ENCODE measurements around the gene SLC25A47.

Gene SLC25A47, protein sequence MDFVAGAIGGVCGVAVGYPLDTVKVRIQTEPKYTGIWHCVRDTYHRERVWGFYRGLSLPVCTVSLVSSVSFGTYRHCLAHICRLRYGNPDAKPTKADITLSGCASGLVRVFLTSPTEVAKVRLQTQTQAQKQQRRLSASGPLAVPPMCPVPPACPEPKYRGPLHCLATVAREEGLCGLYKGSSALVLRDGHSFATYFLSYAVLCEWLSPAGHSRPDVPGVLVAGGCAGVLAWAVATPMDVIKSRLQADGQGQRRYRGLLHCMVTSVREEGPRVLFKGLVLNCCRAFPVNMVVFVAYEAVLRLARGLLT

DNA sequence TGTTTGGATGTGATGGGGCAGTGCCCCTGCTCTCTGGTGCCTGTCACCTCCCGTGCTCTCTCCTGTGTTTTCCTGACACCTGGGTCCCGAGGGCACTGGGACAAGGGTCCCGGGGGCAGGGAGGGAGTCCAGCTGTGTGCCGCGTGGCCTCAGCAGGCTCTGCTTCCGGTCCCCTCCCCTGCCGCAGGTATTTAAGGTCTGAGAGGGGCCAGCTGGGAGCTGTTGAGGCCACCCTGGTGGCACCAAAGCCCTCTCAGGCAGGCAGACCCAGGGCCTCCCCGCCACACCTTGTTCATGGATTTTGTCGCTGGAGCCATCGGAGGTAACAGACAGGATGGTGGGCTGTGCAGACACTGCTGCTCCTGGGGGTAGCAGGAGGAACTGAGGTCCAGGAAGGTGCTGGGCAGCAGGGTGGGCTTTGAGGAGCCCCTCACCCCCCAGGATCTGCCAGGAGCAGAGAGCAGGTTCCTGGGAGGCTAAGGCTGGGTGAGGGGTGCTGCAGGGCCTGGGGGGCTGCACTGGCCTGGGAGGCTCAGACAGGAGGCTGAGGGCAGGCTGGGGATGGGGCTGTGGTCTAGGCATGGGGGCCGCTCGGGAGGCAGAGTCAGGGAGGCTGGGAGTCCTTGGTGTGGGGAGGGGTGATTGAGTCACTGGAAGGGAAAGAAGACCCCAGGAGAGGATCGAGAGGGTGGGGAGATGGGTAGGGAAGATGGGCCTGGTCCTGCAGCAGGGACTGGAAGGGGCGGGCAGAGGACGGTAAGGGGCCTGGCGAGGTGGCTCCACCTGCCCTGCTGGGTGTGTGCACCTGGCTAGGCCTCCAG lies at the start of gene SLC25A47:
TSS of gene SLC25A47 (plus strand) at position 219 of the 821 bp plus-strand sequence. CDS start at position 295, 76 bp downstream.
- peak within 1 kb of the TSS in 1 of 11 experiments; percentile 24; a peak in 2 of 22 replicates for H3K9ac ChIP-seq

DNA sequence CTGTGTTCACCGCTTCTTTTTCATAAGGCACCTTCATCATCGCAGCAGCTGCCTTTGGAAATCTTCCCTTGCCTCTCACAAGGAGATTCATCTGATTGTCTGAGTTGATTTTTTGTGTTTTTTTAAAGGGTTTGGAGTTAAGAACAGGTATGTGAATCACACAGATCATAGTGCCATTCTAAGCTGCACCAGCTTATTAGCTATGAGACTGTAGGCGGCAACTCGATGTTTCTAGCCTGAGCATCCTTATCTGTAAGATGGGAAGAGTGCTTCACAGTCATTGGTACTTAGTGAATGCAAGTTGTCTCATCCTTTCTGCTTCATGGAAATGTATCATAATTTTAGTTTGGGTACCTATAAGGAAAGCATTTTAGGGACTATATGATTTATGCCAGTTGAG lies 48.9 kb upstream of the SLC25A47 start:
- peaks cover 13 to 35% (median 22%) of the 10 kb centered on the region in 10 experiments for H3K4me1 ChIP-seq
- no peaks in the 10 kb centered on the region for H3K9me3 ChIP-seq (replicated peaks in 1 of 11)
- H3K4me3 ChIP-seq: no peak overlapping the region
- peaks cover 96 to 100% (median 100%) of the 10 kb centered on the region in 11 experiments for H4K20me1 ChIP-seq
- H3K36me3 ChIP-seq: peaks cover 35 to 78% (median 65%) of the 10 kb centered on the region in 11 experiments
- no peak overlapping the region for H3K27ac ChIP-seq
- TF ChIP-seq Cebpa-rat (IDR thresholded peaks at IDR 0.05): no peak
- no peaks in the 10 kb centered on the region for H3K27me3 ChIP-seq
- H3K4me2 ChIP-seq: no peak overlapping the region
- no peak overlapping the region for H3K9ac ChIP-seq

More for the DNA sequence above, at the start of gene SLC25A47:
- Histone ChIP-seq H3K4me1 (peaks cover 0 to 26% (median 5%) of the 10 kb centered on the region in 10 experiments; a peak in 14 of 20 replicates), H3K27ac (no peak within 1 kb of the TSS; a peak in 1 of 22 replicates), H4K20me1 (0 out of 22 replicates have a peak, but pooled peaks cover 0 to 10% (median 0%) of the 10 kb centered on the region in 11 experiments), H3K27me3 (no peaks in the 10 kb centered on the region), H3K9me3 (replicated peaks in 1 of 11) (no peaks in the 10 kb centered on the region), H3K4me2 (peak within 1 kb of the TSS in 3 of 11 experiments; percentile 12 to 25 (median 12); a peak in 3 of 22 replicates), H3K4me3 (no peak within 1 kb of the TSS), H3K36me3 (no peaks in the 10 kb centered on the region)
- no peak for TF ChIP-seq Cebpa-rat (IDR thresholded peaks at IDR 0.05)

DNA sequence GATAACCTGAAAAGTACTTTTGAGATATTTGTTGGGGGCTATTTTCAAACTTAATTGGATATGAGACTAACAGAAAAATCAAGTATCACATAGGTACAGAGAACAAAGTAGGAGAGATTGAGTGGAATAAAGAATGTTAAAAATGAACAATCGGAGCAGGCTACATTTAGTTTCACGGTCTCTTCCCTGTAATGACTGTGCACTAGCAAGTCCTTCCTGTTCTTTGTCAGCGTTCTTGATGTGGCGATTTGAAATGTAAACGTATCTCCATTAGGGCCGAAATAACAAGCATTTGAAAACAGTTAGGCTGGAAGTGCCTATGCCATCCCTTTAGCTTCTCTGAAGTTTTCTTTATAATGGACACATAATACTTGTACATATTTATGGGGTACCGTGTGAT lies 47.9 kb upstream of the SLC25A47 start:
- H3K27me3 ChIP-seq: no peaks in the 10 kb centered on the region
- no peak overlapping the region for H3K27ac ChIP-seq
- H3K9ac ChIP-seq: no peak overlapping the region
- no peak overlapping the region for H3K4me3 ChIP-seq
- no peak overlapping the region for H3K4me2 ChIP-seq
- no peak for TF ChIP-seq Cebpa-rat (IDR thresholded peaks at IDR 0.05)
- H3K9me3 ChIP-seq (replicated peaks in 1 of 11): no peaks in the 10 kb centered on the region
- H3K4me1 ChIP-seq: peaks cover 22 to 44% (median 32%) of the 10 kb centered on the region in 10 experiments
- peaks cover 35 to 80% (median 68%) of the 10 kb centered on the region in 11 experiments for H3K36me3 ChIP-seq
- peaks cover 97 to 100% (median 100%) of the 10 kb centered on the region in 11 experiments for H4K20me1 ChIP-seq

DNA sequence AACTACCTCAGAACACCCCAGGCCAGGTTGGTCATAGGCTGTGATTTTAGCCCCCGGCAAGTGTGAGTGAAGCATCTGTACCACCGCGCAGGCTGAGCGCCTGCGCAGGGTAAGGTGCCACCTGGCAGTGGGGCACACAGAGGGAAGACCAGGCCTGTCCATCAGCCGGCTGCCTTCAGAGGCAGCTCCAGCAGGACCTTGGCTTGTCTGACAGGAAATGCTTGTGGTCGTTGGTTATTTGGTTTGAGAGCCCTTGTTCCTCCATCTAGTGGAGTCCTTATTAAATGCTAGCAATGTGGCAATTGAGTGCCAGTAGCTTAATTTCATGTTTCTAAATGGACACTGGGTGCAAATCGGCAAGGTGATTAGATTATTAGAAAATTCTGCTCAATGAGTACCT lies 44.4 kb upstream of the SLC25A47 start:
- no peaks in the 10 kb centered on the region for H3K9me3 ChIP-seq (replicated peaks in 1 of 11)
- peaks cover 46 to 98% (median 68%) of the 10 kb centered on the region in 11 experiments for H3K36me3 ChIP-seq
- H3K27ac ChIP-seq: peak overlapping the region in 2 of 11 experiments; percentile 10 to 18; a peak in 2 of 22 replicates
- peak overlapping the region in 1 of 11 experiments; percentile 9; a peak in 2 of 22 replicates for H3K9ac ChIP-seq
- peak overlapping the region; percentile 45 to 81 (median 66) for H3K4me2 ChIP-seq
- H3K4me1 ChIP-seq: peaks cover 51 to 71% (median 56%) of the 10 kb centered on the region in 10 experiments
- H3K27me3 ChIP-seq: no peaks in the 10 kb centered on the region
- peaks cover 97 to 100% (median 100%) of the 10 kb centered on the region in 11 experiments for H4K20me1 ChIP-seq
- H3K4me3 ChIP-seq: no peak overlapping the region
- no peak for TF ChIP-seq Cebpa-rat (IDR thresholded peaks at IDR 0.05)

DNA sequence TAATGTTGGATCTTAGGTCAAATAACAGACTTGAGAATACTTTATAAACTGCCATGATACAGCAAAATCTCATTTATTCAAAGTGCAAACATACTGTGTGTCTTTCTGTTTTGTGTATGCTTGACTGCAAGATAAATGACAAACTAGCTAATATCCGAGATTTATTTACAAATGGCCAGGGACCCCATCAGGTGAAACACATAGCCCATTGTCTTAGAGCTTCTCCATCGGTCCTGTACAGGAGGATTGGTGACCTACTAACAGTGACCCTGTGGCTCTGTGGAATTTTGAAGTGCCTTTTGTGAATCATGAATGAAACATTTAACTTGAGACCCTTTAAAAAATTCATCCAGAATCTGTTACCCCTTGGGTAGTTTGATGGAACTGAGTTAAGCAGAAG lies 44.0 kb upstream of the SLC25A47 start:
- peak overlapping the region in 3 of 11 experiments; percentile 13 to 38 (median 32); a peak in 3 of 22 replicates for H3K9ac ChIP-seq
- no peaks in the 10 kb centered on the region for H3K27me3 ChIP-seq
- no peak overlapping the region for H3K4me3 ChIP-seq
- H4K20me1 ChIP-seq: peaks cover 92 to 100% (median 100%) of the 10 kb centered on the region in 11 experiments
- peak overlapping the region; percentile 45 to 81 (median 66); a peak in 21 of 22 replicates for H3K4me2 ChIP-seq
- no peaks in the 10 kb centered on the region for H3K9me3 ChIP-seq (replicated peaks in 1 of 11)
- peaks cover 51 to 72% (median 59%) of the 10 kb centered on the region in 10 experiments for H3K4me1 ChIP-seq
- H3K36me3 ChIP-seq: peaks cover 42 to 94% (median 64%) of the 10 kb centered on the region in 11 experiments
- H3K27ac ChIP-seq: 0 out of 22 replicates have a peak overlapping the region, but pooled peaks of 2 of the 11 experiments have one; percentile 22 to 33
- no peak for TF ChIP-seq Cebpa-rat (IDR thresholded peaks at IDR 0.05)

DNA sequence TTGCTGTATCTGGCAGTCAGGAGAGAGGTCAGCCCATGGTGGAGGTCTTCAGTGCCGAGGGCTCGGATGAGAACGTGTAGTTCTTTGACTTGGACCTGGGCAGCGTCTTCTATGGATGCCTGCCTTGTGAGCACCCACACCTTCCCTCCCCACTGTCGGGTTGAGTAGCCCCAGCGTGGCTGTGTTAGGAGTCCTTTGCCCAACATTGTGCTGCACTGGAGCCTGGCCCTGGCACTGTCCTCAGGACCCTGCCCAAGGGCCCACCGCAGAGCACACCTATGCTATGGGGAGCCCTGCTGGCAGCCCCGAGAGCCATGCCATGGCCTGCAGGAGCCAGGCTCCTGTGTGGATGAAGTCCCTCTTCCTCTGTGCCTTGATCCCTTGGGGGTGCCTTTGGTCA lies 43.6 kb upstream of the SLC25A47 start:
- peaks cover 39 to 90% (median 60%) of the 10 kb centered on the region in 11 experiments for H3K36me3 ChIP-seq
- H3K27ac ChIP-seq: 0 out of 22 replicates have a peak overlapping the region, but pooled peaks of 2 of the 11 experiments have one; percentile 22 to 33
- peaks cover 88 to 100% (median 100%) of the 10 kb centered on the region in 11 experiments for H4K20me1 ChIP-seq
- H3K4me3 ChIP-seq: no peak overlapping the region
- H3K4me1 ChIP-seq: peaks cover 49 to 75% (median 64%) of the 10 kb centered on the region in 10 experiments
- H3K9ac ChIP-seq: peak overlapping the region in 5 of 11 experiments; percentile 6 to 38 (median 14); a peak in 3 of 22 replicates
- H3K9me3 ChIP-seq (replicated peaks in 1 of 11): no peaks in the 10 kb centered on the region
- peak overlapping the region; percentile 45 to 81 (median 66); a peak in 21 of 22 replicates for H3K4me2 ChIP-seq
- H3K27me3 ChIP-seq: no peaks in the 10 kb centered on the region
- no peak for TF ChIP-seq Cebpa-rat (IDR thresholded peaks at IDR 0.05)

DNA sequence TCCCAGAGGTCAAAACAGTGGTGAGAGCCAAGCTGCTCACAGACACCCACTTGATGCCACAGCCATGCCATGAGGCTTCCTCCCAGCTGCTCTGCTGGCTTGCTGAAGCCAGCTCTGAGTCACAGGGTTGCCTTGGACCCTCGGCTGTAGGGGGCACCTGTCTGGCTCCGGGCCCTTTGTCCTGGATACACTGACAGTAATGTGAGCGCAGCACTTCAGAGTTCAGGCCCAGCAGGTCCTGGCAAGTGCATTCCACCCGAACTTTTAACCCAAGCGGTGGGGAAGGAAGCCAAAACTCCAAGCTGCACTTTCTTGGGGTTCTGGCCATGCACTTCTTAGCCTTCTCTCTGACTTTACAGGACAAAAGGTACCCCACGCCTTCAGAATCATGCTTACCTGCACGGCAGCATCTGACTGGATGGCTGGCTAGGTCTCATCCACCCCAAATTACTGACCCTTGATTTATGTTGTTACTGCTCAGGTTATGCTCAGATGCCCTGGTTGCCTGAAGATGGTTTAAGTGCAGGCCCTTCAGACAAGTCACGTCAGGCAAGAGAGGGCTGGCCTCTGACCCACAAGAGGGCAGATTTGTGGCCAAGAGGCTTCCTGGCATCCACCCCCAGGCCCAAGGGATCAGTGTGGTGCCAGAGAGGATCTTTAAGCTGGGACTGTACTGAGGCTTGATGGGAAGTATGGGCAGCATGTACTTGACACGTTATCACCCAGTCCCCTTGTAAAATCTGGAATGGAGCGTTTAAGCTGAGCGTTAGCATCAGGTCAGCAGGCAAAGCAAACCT lies 41.7 kb upstream of the SLC25A47 start:
- peak overlapping the region in 8 of 11 experiments; percentile 2 to 53 (median 35); a peak in 10 of 22 replicates for H3K9ac ChIP-seq
- peaks cover 25 to 70% (median 45%) of the 10 kb centered on the region in 11 experiments for H3K36me3 ChIP-seq
- H4K20me1 ChIP-seq: peaks cover 69 to 94% (median 84%) of the 10 kb centered on the region in 11 experiments
- peak overlapping the region in 2 of 11 experiments; percentile 8 to 30; a peak in 3 of 22 replicates for H3K27ac ChIP-seq
- no peak overlapping the region for H3K4me3 ChIP-seq
- no peak for TF ChIP-seq Cebpa-rat (IDR thresholded peaks at IDR 0.05)
- H3K27me3 ChIP-seq: no peaks in the 10 kb centered on the region
- H3K4me1 ChIP-seq: peaks cover 53 to 89% (median 76%) of the 10 kb centered on the region in 10 experiments
- peak overlapping the region; percentile 3 to 79 (median 66); a peak in 17 of 22 replicates for H3K4me2 ChIP-seq
- no peaks in the 10 kb centered on the region for H3K9me3 ChIP-seq (replicated peaks in 1 of 11)

DNA sequence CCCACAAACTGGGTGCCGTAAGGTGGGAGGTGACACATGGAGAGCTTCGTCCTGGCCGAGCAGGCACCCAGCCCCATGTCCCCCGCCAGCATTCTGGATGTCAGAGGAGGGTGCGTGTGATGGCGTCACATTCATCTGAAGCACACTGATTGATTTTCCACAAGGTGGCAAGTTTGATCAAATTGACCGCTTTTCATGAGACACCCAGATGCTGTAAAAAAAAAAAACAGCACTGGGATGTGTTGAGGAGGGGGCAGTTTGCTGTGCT lies 41.1 kb upstream of the SLC25A47 start:
- no peak for TF ChIP-seq Cebpa-rat (IDR thresholded peaks at IDR 0.05)
- Histone ChIP-seq H3K36me3 (peaks cover 21 to 65% (median 39%) of the 10 kb centered on the region in 11 experiments), H3K27ac (0 out of 22 replicates have a peak overlapping the region, but pooled peaks of 1 of the 11 experiments have one; percentile 8), H3K9ac (peak overlapping the region in 5 of 11 experiments; percentile 2 to 53 (median 34); a peak in 5 of 22 replicates), H3K4me1 (peaks cover 53 to 94% (median 81%) of the 10 kb centered on the region in 10 experiments), H4K20me1 (peaks cover 68 to 94% (median 84%) of the 10 kb centered on the region in 11 experiments), H3K4me3 (no peak overlapping the region), H3K9me3 (replicated peaks in 1 of 11) (no peaks in the 10 kb centered on the region), H3K4me2 (peak overlapping the region in 9 of 11 experiments; percentile 9 to 79 (median 71); a peak in 14 of 22 replicates), H3K27me3 (no peaks in the 10 kb centered on the region)

All from BLaER1 treated with 17β-estradiol and CSF1 and Interleukin-3, amounts not matched to agents 10 nM and 100 nM (cell line).